Measurements from ENCODE around the gene SGCD. TPM values are rescaled to one million over a fixed set of nuclear protein-coding genes. Genes with fewer than 3 reads are reported as not detected.

Gene SGCD
- total and polyA plus RNA-seq, 2 of the 4 experiments (the other 2 are of a cell fraction): 5.8 to 10.6 TPM

- Histone ChIP-seq H4K5ac (ENCODE audit: low read depth, low read length) (no peak overlapping the region), H3K4me1 (ENCODE audit: control insufficient read depth, insufficient read depth, low read length) (peaks cover 9% of the 10 kb centered on the region), H2AK5ac (ENCODE audit: low read depth, low read length) (no peak overlapping the region), H4K20me1 (ENCODE audit: insufficient read depth, low read length) (no peaks in the 10 kb centered on the region), H4K91ac (ENCODE audit: insufficient read depth, low read depth, low read length) (no peak overlapping the region), H2BK5ac (ENCODE audit: low read depth, low read length, poor library complexity, severe bottlenecking) (no peak overlapping the region), H3K4me2 (ENCODE audit: low read depth, low read length) (no peak overlapping the region), H2BK15ac (ENCODE audit: low read depth, low read length) (no peak overlapping the region), H3K27me3 (ENCODE audit: control insufficient read depth, insufficient read depth, low read length) (no peaks in the 10 kb centered on the region), H3K18ac (ENCODE audit: low read depth, low read length) (no peak overlapping the region), H4K8ac (ENCODE audit: low read depth in 2 of 2, low read length in 2 of 2) (no peak overlapping the region), H3K14ac (replicated peaks; ENCODE audit: low read depth, low read length) (no peak overlapping the region), H3K4ac (ENCODE audit: low read depth, low read length) (no peak overlapping the region), H3K56ac (ENCODE audit: extremely low read depth, insufficient read depth, low read length) (no peak overlapping the region), H2BK20ac (ENCODE audit: low read depth, low read length) (peak overlapping the region; percentile 41; the same call in 1 of the 2 replicates), H3K9me1 (ENCODE audit: insufficient read depth, low read length) (0 out of 2 replicates have a peak, but pooled peaks cover 2% of the 10 kb centered on the region), H3K23ac (ENCODE audit: low read depth, low read length) (no peak overlapping the region), H2BK120ac (ENCODE audit: low read depth, low read length) (no peak overlapping the region), H2AK9ac (replicated peaks; ENCODE audit: low read depth, low read length, poor library complexity) (no peak overlapping the region), H3K9ac (ENCODE audit: low read depth, low read length) (no peak overlapping the region), H3K79me1 (ENCODE audit: low read depth in 1 of 2, low read length in 2 of 2) (0 out of 4 replicates have a peak, but pooled peaks cover 3 to 5% of the 10 kb centered on the region in 2 experiments), H3K27ac (ENCODE audit: insufficient read depth, low read length) (no peak overlapping the region), H3K36me3 (ENCODE audit: control insufficient read depth, insufficient read depth, low read length) (peaks cover 2% of the 10 kb centered on the region; the same call in 1 of the 2 replicates), H2AFZ (replicated peaks; ENCODE audit: low read length, poor library complexity) (no peak overlapping the region), H3K4me3 (ENCODE audit: insufficient read depth, low read depth, low read length) (no peak overlapping the region), H3K9me3 (ENCODE audit: control insufficient read depth, insufficient read depth, low read length) (no peaks in the 10 kb centered on the region)
- CTCF ChIA-PET: no interaction called here
- BruUV-seq (replicated peaks): no TSS peak
- no peak for TF ChIP-seq ELK1 (IDR thresholded peaks at IDR 0.05; ENCODE audit: borderline replicate concordance, low read depth, low read length)
- ATAC-seq (ENCODE audit: low read depth): no peak
- dilution Hi-C loops (cut with HindIII; ENCODE audit: low sequenced_read_pairs, unreplicated experiment): no loop called here
- intact Hi-C loops (cut with micrococcal nuclease): no loop called here
- POLR2A ChIA-PET (ENCODE audit: unreplicated experiment): no interaction called here
- no CpG with 5 or more reads among the region's 3 CpGs for WGBS, 2 experiments (ENCODE audit: extremely low coverage in 2 of 2, insufficient read length in 1 of 2)
- no peak for DNase-seq
- in situ Hi-C loops (cut with MboI; ENCODE audit: low sequenced_read_pairs): no loop called here
Observed at GRCh38 chr5:156375895-156376495, 49.0 kb downstream of the SGCD start.

All from IMR-90 (cell line).